IPS-15b (cell line): Measurements from ENCODE around the gene SLC66A1.

ENCODE experiments used
- H3K27me3 ChIP-seq: one replicate; pipeline ENCODE4 v1.6.1; 2013; ENCODE audit warnings: low read length; ENCODE audit not compliant: control insufficient read depth, insufficient read depth
- H3K36me3 ChIP-seq: one replicate; pipeline ENCODE4 v1.6.1; 2013; ENCODE audit warnings: low read length; ENCODE audit not compliant: control insufficient read depth, insufficient read depth
- H3K4me1 ChIP-seq: one replicate; pipeline ENCODE4 v1.6.1; 2013; ENCODE audit warnings: mild to moderate bottlenecking, low read length; ENCODE audit not compliant: control insufficient read depth, insufficient read depth
- H3K4me3 ChIP-seq: one replicate; pipeline ENCODE4 v1.5.1; 2013; ENCODE audit warnings: low read depth, low read length
- H3K9ac ChIP-seq: one replicate; pipeline ENCODE4 v1.6.1; 2013; ENCODE audit warnings: low read depth, mild to moderate bottlenecking, low read length
- H3K9me3 ChIP-seq: one replicate; pipeline ENCODE4 v1.6.1; 2013; ENCODE audit warnings: mild to moderate bottlenecking, low read length; ENCODE audit not compliant: control insufficient read depth, insufficient read depth

The SLC66A1 gene

GRCh38 chr1:19307794-19308508, 4.2 kb upstream of the SLC66A1 start:
- Histone ChIP-seq H3K4me3 (no peak overlapping the region), H3K9me3 (no peaks in the 10 kb centered on the region), H3K36me3 (peaks cover 24% of the 10 kb centered on the region), H3K9ac (no peak overlapping the region), H3K4me1 (no peaks in the 10 kb centered on the region), H3K27me3 (peaks cover 10% of the 10 kb centered on the region)

DNA sequence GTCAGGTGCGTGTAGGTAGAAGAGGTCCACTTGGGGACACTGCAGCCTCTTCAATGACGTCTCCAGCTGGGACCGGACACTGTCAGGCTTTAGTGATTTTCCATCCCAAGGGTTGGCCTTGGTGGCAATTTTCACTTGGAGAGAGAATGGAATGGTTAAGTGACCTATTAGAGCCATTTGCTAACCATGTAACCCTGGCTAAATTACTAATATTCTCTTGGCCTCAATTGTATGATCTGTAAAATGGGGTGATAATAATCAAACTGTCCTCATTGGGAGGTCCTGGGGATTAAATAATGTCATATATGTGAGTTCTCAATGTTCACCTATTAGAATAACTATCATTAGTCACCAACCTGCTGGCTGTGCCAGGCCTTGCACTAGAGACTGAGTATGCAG, 3.6 kb upstream of the SLC66A1 start:
- Histone ChIP-seq H3K9ac (no peak overlapping the region), H3K4me3 (no peak overlapping the region), H3K4me1 (no peaks in the 10 kb centered on the region), H3K27me3 (peaks cover 10% of the 10 kb centered on the region), H3K9me3 (no peaks in the 10 kb centered on the region), H3K36me3 (peaks cover 20% of the 10 kb centered on the region)

GRCh38 chr1:19309123-19309813, 2.9 kb upstream of the SLC66A1 start:
- no peaks in the 10 kb centered on the region for H3K9me3 ChIP-seq
- peaks cover 10% of the 10 kb centered on the region for H3K27me3 ChIP-seq
- H3K9ac ChIP-seq, result no peak overlapping the region
- H3K4me3 ChIP-seq, result no peak overlapping the region
- no peaks in the 10 kb centered on the region for H3K4me1 ChIP-seq
- H3K36me3 ChIP-seq, result peaks cover 18% of the 10 kb centered on the region

DNA sequence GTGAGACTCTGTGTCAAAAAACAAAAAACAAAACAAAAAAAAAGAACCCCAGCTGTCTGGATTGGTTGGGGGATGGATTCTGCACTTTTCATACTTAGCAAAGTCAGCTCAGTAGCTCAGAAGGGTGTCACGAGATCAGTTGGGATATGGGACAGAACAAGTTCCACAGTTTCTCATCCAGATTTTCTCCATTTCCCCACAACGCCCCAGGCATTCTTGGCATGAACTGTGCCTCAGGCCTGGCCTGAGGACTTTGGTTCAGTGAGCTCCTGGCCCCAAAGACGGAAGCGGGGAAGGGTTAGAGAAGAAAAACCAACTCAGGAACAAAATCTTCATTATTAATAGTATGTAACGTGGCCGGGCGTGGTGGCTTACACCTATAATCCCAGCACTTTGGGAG, 2.1 kb upstream of the SLC66A1 start:
- H3K9ac ChIP-seq, result no peak overlapping the region
- H3K4me3 ChIP-seq, result no peak overlapping the region
- no peaks in the 10 kb centered on the region for H3K4me1 ChIP-seq
- H3K27me3 ChIP-seq, result peaks cover 10% of the 10 kb centered on the region
- H3K9me3 ChIP-seq, result no peaks in the 10 kb centered on the region
- H3K36me3 ChIP-seq, result peaks cover 16% of the 10 kb centered on the region

GRCh38 chr1:19310720-19311502, 1.2 kb upstream of the SLC66A1 start:
- peak overlapping the region; percentile 84 for H3K4me3 ChIP-seq
- H3K9me3 ChIP-seq, result no peaks in the 10 kb centered on the region
- no peaks in the 10 kb centered on the region for H3K4me1 ChIP-seq
- peaks cover 11% of the 10 kb centered on the region for H3K36me3 ChIP-seq
- peaks cover 10% of the 10 kb centered on the region for H3K27me3 ChIP-seq
- no peak overlapping the region for H3K9ac ChIP-seq

DNA sequence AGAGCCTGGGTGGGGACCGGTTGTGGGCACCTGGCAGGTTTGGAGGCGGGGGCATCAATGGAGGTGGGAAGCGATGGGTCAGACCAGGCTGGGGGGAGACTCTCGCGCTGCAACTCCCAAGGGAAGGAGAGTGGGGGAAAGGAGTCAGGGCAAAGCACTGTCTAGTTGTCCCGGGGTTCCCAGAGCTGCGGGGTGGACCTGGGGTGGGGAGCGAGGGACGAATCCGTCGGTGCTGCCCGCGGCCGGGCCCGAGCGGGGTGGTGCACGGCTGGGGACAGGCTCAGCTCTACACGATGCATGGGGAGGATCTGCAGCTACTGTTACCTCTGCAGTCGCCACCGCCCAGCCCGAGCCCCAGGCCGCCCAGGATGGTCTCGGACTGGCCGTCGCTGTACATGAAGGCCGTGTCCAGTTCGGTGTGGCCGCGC, 609 bp upstream of the SLC66A1 start:
- H3K4me3 ChIP-seq, result peak overlapping the region; percentile 84

GRCh38 chr1:19312782-19313635, 883 bp downstream of the SLC66A1 start:
- peaks cover 10% of the 10 kb centered on the region for H3K27me3 ChIP-seq
- H3K4me3 ChIP-seq, result peak overlapping the region; percentile 67
- peaks cover 5% of the 10 kb centered on the region for H3K36me3 ChIP-seq
- peak overlapping the region; percentile 74 for H3K9ac ChIP-seq
- peaks cover 4% of the 10 kb centered on the region for H3K4me1 ChIP-seq
- no peaks in the 10 kb centered on the region for H3K9me3 ChIP-seq

More for the DNA sequence above, 609 bp upstream of the SLC66A1 start:
- Histone ChIP-seq H3K4me1 (no peaks in the 10 kb centered on the region), H3K27me3 (peaks cover 10% of the 10 kb centered on the region), H3K36me3 (peaks cover 6% of the 10 kb centered on the region), H3K9ac (peak overlapping the region; percentile 65), H3K9me3 (no peaks in the 10 kb centered on the region)

DNA sequence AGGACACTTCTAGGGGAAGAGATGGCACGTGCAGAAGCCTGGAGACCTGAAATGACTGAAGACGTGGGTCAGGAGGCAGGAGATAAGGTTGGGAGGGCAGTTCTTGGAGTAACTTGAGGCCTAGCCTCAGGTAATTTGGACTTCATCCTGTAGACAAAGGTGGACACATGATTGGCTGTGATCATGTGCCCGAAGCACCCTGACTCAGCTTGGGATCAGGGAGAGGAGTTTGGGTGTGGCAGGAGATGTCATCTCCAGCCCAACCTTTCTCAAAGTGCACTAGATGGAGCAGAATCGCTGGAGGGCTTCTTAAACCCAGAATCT, 1.5 kb downstream of the SLC66A1 start:
- Histone ChIP-seq H3K9ac (no peak overlapping the region), H3K4me3 (no peak overlapping the region), H3K27me3 (peaks cover 10% of the 10 kb centered on the region), H3K36me3 (no peaks in the 10 kb centered on the region), H3K4me1 (peaks cover 4% of the 10 kb centered on the region), H3K9me3 (no peaks in the 10 kb centered on the region)

DNA sequence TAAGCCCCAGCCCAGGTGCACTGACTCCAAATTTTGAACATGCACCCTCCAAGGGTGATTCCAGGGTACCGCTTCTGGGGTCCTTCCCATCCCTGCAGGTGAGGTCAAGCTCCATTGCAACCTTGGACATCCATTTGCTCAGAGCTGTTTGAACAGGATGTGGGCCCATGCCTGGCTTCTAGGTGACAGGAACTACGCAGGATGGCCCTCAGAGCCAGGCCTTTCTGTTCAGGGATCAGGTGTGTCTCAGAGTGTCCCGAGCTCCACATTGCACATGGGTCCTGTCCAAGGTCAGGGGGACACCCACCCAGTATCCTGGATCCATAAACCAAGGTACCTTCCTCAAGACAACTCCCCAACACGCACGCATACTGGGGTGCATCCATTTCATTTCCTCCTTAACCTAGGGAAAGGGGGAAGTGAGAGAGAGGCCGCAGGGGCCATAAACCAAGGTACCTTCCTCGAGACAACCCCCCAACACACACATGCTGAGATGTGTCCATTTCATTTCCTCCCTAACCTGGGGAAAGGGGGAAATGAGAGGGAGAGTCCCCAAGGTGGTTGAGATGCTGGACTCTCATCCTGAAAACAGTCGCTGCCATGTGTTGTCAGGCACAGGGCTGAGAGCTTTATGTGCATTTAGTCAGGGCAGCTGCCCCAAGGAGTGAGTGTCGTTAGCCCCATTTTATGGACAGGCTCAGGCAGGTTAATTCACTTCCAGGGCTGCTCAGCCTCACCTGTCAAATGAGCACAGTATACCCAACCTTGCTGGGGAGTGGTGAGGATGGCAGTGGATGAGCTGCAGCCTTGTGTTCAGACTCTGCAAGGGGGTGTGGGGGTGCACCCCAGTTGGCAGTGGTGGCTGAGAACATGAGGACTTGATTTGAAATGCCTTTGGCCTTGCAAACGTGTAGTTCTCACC, 2.1 kb downstream of the SLC66A1 start:
- H3K36me3 ChIP-seq, result no peaks in the 10 kb centered on the region
- no peak overlapping the region for H3K9ac ChIP-seq
- peaks cover 10% of the 10 kb centered on the region for H3K27me3 ChIP-seq
- no peaks in the 10 kb centered on the region for H3K9me3 ChIP-seq
- H3K4me3 ChIP-seq, result no peak overlapping the region
- H3K4me1 ChIP-seq, result peaks cover 4% of the 10 kb centered on the region

DNA sequence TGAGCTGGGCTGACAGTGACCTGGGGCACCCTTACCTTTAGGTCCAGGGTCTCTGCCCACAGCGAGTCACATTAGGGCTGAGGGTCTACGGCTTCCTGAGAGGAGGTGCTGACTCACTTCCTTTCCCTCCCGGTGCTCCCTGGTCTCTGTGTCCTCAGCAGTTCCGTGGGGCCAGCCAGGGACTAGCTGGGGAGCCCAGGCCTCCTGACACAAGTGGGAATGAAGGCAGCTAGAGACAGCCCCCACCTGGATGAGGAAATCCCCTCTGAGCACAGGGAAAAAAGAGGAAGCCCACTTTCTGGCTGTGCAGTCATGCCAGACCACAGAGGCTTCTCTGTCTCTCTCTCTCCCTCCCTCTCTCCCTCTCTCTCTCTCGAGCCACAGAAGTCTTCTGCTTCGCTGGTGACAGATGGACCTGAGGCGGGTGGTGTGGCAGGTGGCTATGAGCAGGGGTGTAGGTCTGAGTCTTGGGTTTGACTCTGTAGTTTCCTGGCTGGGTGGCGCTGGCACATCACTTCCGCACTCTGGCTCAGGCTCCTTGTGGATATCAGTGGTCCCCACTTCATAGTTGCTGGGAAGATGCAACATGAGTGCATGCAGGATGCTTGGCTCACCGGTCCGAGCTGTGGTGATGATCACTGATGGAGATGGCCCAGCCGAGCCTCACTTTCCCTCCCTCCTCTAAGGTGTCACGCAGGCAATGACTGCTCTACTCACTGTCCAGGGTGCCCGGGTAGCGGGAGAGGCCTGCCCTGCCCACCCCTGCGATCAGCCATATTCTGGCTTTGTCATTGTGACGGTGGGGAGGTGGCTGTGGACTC, 3.5 kb downstream of the SLC66A1 start:
- no peak overlapping the region for H3K4me3 ChIP-seq
- no peaks in the 10 kb centered on the region for H3K9me3 ChIP-seq
- H3K4me1 ChIP-seq, result peaks cover 4% of the 10 kb centered on the region
- H3K36me3 ChIP-seq, result no peaks in the 10 kb centered on the region
- H3K9ac ChIP-seq, result no peak overlapping the region
- peaks cover 9% of the 10 kb centered on the region for H3K27me3 ChIP-seq
